Psoas muscle (tissue), 8 donors: ENCODE measurements around the gene PSMB10. TPM values are rescaled to one million over a fixed set of nuclear protein-coding genes. Genes with fewer than 3 reads are reported as not detected.

Source experiments
- ATAC-seq, 4 donors: fragments of 200-7000 bp; cut with Tn5 transposase; one replicate each; pipeline ENCODE4 v1.9.1; 2020; ENCODE audit warnings: moderate library complexity in 3 of 4, mild to moderate bottlenecking in 2 of 4
- DNase-seq, 2 donors: peaks; one replicate each; pipeline ENCODE4 v3.0.0-alpha.2; 2020
- H3K27ac ChIP-seq: fragments of 200-600 bp; one replicate; pipeline ENCODE4 v1.8.0; 2022
- H3K27me3 ChIP-seq, 3 donors: fragments of 200-600 bp in 1 of 3; one replicate each; pipeline versions ENCODE4 v1.6.1 to v1.8.0; 2013 to 2022; ENCODE audit warnings: low read length in 2 of 3, mild to moderate bottlenecking in 2 of 3, moderate library complexity in 1 of 3; ENCODE audit not compliant: insufficient read depth in 3 of 3
- H3K36me3 ChIP-seq, 2 donors: fragments of 200-600 bp in 1 of 2; one replicate each; pipeline versions ENCODE4 v1.6.1 to v1.8.0; 2013 to 2022; ENCODE audit warnings: low read depth in 1 of 2, mild to moderate bottlenecking in 1 of 2, moderate library complexity in 1 of 2; ENCODE audit not compliant: insufficient read depth in 1 of 2
- H3K4me1 ChIP-seq: fragments of 200-600 bp; one replicate; pipeline ENCODE4 v1.8.0; 2022
- H3K4me3 ChIP-seq: fragments of 200-600 bp; one replicate; pipeline ENCODE4 v1.8.0; 2022; ENCODE audit warnings: mild to moderate bottlenecking
- H3K9me3 ChIP-seq: fragments of 200-600 bp; one replicate; pipeline ENCODE4 v1.8.0; 2022
- WGBS, 3 donors: extraction: QIAGEN DNeasy Blood & Tissue Kit; methylation state at CpG; one replicate each; pipeline versions ENCODE4 v1.1.6 to v1.1.7; 2013; 5-methylcytosine and 5-hydroxymethylcytosine counted together
- intact Hi-C, 2 donors: fragments of 100-400 bp; cut with DNase I; formaldehyde crosslinking; loops; one replicate each; pipeline versions ENCODE4 v1.11.0 to v1.14.2; 2022
- polyA plus RNA-seq, 3 donors: library from polyadenylated mRNA; stranded (reverse); fragments of 200-250 nt; gene quantifications; one replicate each; pipeline ENCODE4 v1.2.3, GENCODE V29; 2013
- total RNA-seq, 4 donors: library from RNA; stranded (reverse); fragmentation: NEBNext Ultra II Directional in 2 of 4; extraction: Animal tissue kit (Norgen Biotek cat#: 25700) in 2 of 4; gene quantifications; one replicate each; pipeline versions ENCODE4 v1.2.1 to v1.2.4, GENCODE V29; 2021 to 2023
- TF ChIP-seq, protein P1 (sequence below): fragments of 200-600 bp; IDR thresholded peaks from one replicate; pipeline ENCODE4 v1.8.0; 2022; ENCODE audit warnings: antibody characterized with exemption
- donor health status: healthy with polysubstance abuse.
- donor health status: DM: no; HTN: no; CAD: no; lungs with moderate emphysema.
- donor health status: Bipolar disorder and iron deficiency.
- donor health status: healthy.
- donor health status: DM: yes; HTN: yes; CAD: no.
- donor health status: DM: no; HTN: no; CAD: no.
- donor health status: DM: no; HTN: no; CAD: no.
- donor health status: DM: yes; HTN: yes; CAD: no.

Gene PSMB10
- total and polyA plus RNA-seq, 7 donors: 27.6 to 98.6 (median 34.7) TPM

DNA sequence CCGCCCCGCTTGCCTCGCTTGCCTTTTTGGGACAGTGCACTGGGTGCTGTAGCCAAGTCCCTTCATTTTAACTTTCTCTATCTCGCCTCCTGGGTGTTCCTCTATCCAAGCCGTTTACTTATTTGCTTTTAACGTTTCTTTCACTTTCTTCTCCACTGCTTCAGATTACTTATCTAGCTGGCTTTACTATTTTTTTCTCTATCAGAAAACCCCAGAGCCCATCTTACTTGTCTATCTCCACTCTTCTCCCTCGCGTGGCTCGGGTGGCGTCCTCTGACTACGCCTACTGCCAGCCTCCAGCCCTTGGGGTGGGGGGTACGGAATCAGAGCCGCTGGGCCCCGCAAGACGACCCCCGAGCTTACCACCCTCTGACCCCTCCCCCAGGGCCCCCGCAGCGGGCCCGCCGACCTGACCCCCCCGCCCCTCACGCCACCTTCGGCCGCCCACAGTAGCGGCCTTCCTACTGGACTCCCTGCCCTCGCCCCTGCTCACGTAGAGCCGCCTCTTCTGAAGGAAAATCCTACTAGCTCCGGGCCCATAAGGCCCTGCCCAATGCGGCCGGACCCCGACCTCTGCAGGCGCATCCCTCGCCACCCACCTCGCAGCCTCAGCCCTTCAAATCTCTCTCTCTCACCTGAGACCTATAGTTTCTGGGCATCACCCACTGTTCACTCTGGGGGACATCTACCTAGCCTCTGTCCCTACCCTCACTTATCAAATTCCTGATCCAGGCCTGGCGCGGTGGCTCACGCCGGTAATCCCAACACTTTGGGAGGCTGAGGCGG is 32.8 kb upstream of the PSMB10 start:
- TF ChIP-seq, protein P1, sequence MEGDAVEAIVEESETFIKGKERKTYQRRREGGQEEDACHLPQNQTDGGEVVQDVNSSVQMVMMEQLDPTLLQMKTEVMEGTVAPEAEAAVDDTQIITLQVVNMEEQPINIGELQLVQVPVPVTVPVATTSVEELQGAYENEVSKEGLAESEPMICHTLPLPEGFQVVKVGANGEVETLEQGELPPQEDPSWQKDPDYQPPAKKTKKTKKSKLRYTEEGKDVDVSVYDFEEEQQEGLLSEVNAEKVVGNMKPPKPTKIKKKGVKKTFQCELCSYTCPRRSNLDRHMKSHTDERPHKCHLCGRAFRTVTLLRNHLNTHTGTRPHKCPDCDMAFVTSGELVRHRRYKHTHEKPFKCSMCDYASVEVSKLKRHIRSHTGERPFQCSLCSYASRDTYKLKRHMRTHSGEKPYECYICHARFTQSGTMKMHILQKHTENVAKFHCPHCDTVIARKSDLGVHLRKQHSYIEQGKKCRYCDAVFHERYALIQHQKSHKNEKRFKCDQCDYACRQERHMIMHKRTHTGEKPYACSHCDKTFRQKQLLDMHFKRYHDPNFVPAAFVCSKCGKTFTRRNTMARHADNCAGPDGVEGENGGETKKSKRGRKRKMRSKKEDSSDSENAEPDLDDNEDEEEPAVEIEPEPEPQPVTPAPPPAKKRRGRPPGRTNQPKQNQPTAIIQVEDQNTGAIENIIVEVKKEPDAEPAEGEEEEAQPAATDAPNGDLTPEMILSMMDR: no peak
- no peak for ATAC-seq
- Histone ChIP-seq H3K4me3 (peak overlapping the region; percentile 88), H3K27me3 (no peaks in the 10 kb centered on the region), H3K4me1 (peaks cover 30% of the 10 kb centered on the region), H3K9me3 (no peaks in the 10 kb centered on the region), H3K27ac (peak overlapping the region; percentile 91), H3K36me3 (no peaks in the 10 kb centered on the region)
- intact Hi-C loops: no loop called here
- DNase-seq: no peak
- 63 to 65% (median 63%) methylated on average over 39 to 40 of the region's 40 CpGs for WGBS, 3 donors

DNA sequence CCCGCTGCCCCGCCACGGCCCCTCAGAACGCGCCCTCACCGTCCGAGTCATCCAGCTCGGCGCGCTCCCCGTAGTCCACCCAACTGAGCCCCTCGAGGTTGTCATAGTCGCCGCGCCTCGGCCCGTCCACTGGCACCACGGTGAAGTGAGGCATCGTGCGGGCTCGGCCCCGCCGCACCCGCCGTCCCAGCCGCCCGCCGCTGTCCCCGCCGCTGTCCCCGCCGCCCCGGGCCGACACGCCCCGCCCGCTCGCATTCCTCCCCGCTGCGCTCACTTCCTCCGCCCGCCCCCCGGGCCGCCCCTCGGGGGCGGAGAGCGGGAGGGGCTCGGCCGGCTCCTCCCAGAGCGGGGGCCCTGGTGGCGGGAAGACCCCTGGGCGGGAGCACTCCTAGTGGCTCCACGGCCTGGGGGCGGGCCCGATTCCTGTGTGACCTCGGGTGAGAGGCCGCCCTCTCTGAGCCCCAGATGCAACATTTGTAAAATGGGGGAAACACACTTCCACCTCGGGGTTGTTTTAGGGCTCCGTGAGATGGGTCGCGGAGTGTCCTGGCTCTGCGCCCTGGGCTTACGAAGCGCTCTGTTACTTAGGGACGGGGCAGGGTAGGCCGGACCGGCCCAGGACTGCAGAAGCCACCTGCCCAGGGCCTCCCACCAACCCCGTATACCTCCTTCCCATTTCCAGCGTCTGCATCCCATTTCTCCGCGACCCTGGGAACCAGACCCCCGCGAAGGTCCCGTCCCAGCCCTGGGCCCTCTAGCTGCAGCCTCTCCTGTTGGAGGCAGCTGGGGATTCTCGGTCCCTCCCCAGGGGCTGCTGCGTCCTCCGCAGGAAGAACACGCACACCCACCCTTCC is 32.0 kb upstream of the PSMB10 start, which contains the start of gene SLC12A4:
Gene SLC12A4, minus strand, starts transcription at position 238 of the 854 bp plus-strand sequence. Its CDS starts 84 bp downstream, at position 154.
- Histone ChIP-seq H3K4me3 (peak within 1 kb of the TSS; percentile 88), H3K36me3 (no peaks in the 10 kb centered on the region), H3K27ac (peak within 1 kb of the TSS; percentile 91), H3K27me3 (no peaks in the 10 kb centered on the region), H3K9me3 (no peaks in the 10 kb centered on the region), H3K4me1 (peaks cover 38% of the 10 kb centered on the region)
- intact Hi-C loops: no loop called here
- ATAC-seq (peak; percentile 61 to 83 (median 73)), DNase-seq (peak; percentile 89 to 93)
- TF ChIP-seq, protein P1: no peak
- WGBS, 3 donors: 3 to 7% (median 6%) methylated on average over 26 to 78 of the region's 78 CpGs

DNA sequence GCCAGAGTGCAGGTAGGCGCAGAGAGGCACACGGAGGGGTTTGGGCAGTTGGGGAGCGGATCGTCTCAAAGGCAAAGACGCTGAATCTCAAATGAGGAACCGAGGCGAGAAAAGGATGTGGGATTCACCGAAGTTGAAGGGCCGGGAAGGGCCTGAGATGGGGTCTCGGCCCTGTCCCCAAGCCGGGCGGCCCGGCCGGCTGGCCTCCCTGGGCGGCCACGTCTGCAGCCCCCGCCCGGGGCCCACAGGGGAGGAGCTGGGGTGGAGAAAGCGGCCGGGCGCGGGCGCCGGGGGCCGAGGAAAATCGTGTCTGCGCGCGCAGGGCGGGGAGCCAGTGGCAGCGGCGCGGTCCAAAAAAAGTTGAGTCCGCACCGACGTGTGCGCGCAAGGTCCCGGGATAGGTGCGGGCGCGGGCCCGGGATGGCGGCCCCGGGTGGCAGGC is 31.3 kb upstream of the PSMB10 start:
- Histone ChIP-seq H3K27me3 (no peaks in the 10 kb centered on the region), H3K9me3 (no peaks in the 10 kb centered on the region), H3K4me3 (peak overlapping the region; percentile 88), H3K4me1 (peaks cover 45% of the 10 kb centered on the region), H3K27ac (peak overlapping the region; percentile 91), H3K36me3 (peaks cover 0 to 6% of the 10 kb centered on the region in 2 donors)
- DNase-seq (peak; percentile 60 to 79), ATAC-seq (peak; percentile 1 to 39 (median 20))
- TF ChIP-seq, protein P1: no peak
- intact Hi-C loops: loop anchor here in 1 of 2 donors (2.0 kb wide), 1 partner anchor 19 kb away; no protein-coding TSS in a partner anchor
- 2 to 6% (median 4%) methylated on average over 24 to 45 of the region's 45 CpGs for WGBS, 3 donors

DNA sequence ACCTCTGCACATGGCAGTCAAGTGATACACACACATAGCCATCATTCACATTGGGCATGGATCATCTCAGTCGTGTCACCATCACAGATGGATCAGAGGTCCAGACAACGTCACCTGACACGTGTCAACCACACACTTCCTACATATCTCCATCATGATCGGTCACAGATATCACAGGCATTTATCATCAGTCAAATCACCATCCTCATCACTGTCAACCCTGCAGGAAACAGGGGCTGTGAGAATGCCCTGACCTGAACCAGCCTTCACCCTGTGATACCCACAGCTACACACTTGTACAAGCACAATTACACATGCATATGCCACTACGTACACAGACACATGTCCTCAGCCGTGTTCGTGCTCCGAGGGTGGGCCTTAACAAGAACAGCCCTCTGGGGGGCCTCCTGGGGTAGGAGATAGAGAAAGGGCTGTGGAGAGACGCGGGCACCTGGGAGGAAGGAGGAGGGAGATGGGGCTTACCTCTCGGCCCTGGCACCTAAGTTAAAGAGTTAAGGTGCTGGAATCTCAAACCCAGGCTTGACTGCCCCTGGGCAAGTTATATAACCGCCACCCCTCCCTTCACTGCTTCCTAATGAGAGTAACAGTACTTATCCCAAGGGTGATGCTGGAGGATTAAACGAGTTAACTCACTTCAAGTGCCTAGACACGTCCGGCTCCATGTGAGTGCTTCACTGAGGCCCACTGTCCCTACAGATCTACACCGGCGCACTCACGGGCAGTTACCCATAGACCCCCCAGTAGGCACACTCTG is 30.7 kb upstream of the PSMB10 start:
- peak in 3 of 4 donors; percentile 0 to 20 (median 15) for ATAC-seq
- TF ChIP-seq, protein P1: no peak
- 7 to 15% (median 12%) methylated on average over 18 of the region's 18 CpGs for WGBS, 3 donors
- Histone ChIP-seq H3K27me3 (no peaks in the 10 kb centered on the region), H3K4me1 (peaks cover 51% of the 10 kb centered on the region), H3K36me3 (peaks cover 0 to 12% of the 10 kb centered on the region in 2 donors), H3K9me3 (no peaks in the 10 kb centered on the region), H3K4me3 (peak overlapping the region; percentile 88), H3K27ac (peak overlapping the region; percentile 91)
- intact Hi-C loops: loop anchor here in 1 of 2 donors (2.0 kb wide), 1 partner anchor 19 kb away; no protein-coding TSS in a partner anchor
- no peak for DNase-seq
